MCF 10A (cell line): Measurements from ENCODE around the gene TKT. TPM values are rescaled to one million over a fixed set of nuclear protein-coding genes. Genes with fewer than 3 reads are reported as not detected.

Experiments used
- BruUV-seq: library from RNA; stranded (reverse); fragments of 400-500 nt; replicated peaks from 2 replicates; lab custom pipeline; 2021; lab: Mats Ljungman, UMichigan
- CTCF ChIA-PET: fragments of 300-600 bp; sonication (Branson Sonifier 250); formaldehyde crosslinking; extraction: SDS; loops from one replicate; lab custom pipeline; 2021; ENCODE audit warnings: antibody characterized with exemption, inconsistent platforms; lab: Yijun Ruan, JAX
- POLR2A ChIA-PET: fragments of 300-600, 350-650 bp; sonication (Branson Sonifier 250); formaldehyde crosslinking; extraction: SDS; loops from one replicate; lab custom pipeline; 2020; ENCODE audit warnings: antibody characterized with exemption, inconsistent platforms; lab: Yijun Ruan, JAX
- DNase-seq: peaks from one replicate; pipeline ENCODE4 v3.0.0-alpha.2; 2018; ENCODE audit not compliant: unreplicated experiment
- H3K27ac Mint-ChIP-seq: one replicate; pipeline ENCODE4 v1.8.0; 2022; ENCODE audit warnings: mild to moderate bottlenecking, low read depth, mixed read lengths; ENCODE audit not compliant: unreplicated experiment
- H3K27me3 Mint-ChIP-seq: one replicate; pipeline ENCODE4 v1.8.0; 2022; ENCODE audit warnings: mixed read lengths; ENCODE audit not compliant: insufficient read depth, unreplicated experiment
- H3K36me3 Mint-ChIP-seq: one replicate; pipeline ENCODE4 v1.8.0; 2022; ENCODE audit warnings: mild to moderate bottlenecking, moderate library complexity, mixed read lengths; ENCODE audit not compliant: insufficient read depth, unreplicated experiment
- H3K4me1 Mint-ChIP-seq: one replicate; pipeline ENCODE4 v1.8.0; 2022; ENCODE audit warnings: mixed read lengths; ENCODE audit not compliant: insufficient read depth, unreplicated experiment
- H3K4me3 Mint-ChIP-seq: one replicate; pipeline ENCODE4 v1.8.0; 2022; ENCODE audit warnings: mild to moderate bottlenecking, moderate library complexity, mixed read lengths; ENCODE audit not compliant: unreplicated experiment
- H3K9me3 Mint-ChIP-seq: one replicate; pipeline ENCODE4 v1.8.0; 2022; ENCODE audit warnings: mixed read lengths; ENCODE audit not compliant: unreplicated experiment
- intact Hi-C: fragments of 100-400 bp; cut with micrococcal nuclease; formaldehyde crosslinking; loops from 2 replicates; pipeline ENCODE4 v1.14.1; 2022
- total RNA-seq: library from RNA; stranded (reverse); gene quantifications from 2 replicates; pipeline ENCODE4 v1.2.3, GENCODE V29; 2022
- TF ChIP-seq, protein P1 (sequence below): fragments of 200-600 bp; IDR thresholded peaks from one replicate; pipeline ENCODE4 v1.8.0; 2022; ENCODE audit warnings: antibody characterized with exemption, mild to moderate bottlenecking; ENCODE audit not compliant: unreplicated experiment

The TKT gene
- total RNA-seq, 1 experiment from 2014 or later, result 326 TPM

- POLR2A ChIA-PET, result no interaction called here
- no peaks in the 10 kb centered on the region for H3K4me1 Mint-ChIP-seq
- CTCF ChIA-PET, result interaction anchor here (0.6 to 0.8 kb wide), 2 partner anchors 10 to 51 kb away, joined by 3 to 5 read pairs; no protein-coding TSS in a partner anchor
- H3K4me3 Mint-ChIP-seq, result no peak overlapping the region
- H3K36me3 Mint-ChIP-seq, result peaks cover 39% of the 10 kb centered on the region
- BruUV-seq, result no TSS peak
- intact Hi-C loops, result no loop called here
- no peaks in the 10 kb centered on the region for H3K9me3 Mint-ChIP-seq
- no peak overlapping the region for H3K27ac Mint-ChIP-seq
- TF ChIP-seq, protein P1, sequence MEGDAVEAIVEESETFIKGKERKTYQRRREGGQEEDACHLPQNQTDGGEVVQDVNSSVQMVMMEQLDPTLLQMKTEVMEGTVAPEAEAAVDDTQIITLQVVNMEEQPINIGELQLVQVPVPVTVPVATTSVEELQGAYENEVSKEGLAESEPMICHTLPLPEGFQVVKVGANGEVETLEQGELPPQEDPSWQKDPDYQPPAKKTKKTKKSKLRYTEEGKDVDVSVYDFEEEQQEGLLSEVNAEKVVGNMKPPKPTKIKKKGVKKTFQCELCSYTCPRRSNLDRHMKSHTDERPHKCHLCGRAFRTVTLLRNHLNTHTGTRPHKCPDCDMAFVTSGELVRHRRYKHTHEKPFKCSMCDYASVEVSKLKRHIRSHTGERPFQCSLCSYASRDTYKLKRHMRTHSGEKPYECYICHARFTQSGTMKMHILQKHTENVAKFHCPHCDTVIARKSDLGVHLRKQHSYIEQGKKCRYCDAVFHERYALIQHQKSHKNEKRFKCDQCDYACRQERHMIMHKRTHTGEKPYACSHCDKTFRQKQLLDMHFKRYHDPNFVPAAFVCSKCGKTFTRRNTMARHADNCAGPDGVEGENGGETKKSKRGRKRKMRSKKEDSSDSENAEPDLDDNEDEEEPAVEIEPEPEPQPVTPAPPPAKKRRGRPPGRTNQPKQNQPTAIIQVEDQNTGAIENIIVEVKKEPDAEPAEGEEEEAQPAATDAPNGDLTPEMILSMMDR, result no peak
- H3K27me3 Mint-ChIP-seq, result no peaks in the 10 kb centered on the region
- no peak for DNase-seq
Observed at GRCh38 chr3:53185761-53186465, 69.9 kb downstream of the TKT start.

DNA sequence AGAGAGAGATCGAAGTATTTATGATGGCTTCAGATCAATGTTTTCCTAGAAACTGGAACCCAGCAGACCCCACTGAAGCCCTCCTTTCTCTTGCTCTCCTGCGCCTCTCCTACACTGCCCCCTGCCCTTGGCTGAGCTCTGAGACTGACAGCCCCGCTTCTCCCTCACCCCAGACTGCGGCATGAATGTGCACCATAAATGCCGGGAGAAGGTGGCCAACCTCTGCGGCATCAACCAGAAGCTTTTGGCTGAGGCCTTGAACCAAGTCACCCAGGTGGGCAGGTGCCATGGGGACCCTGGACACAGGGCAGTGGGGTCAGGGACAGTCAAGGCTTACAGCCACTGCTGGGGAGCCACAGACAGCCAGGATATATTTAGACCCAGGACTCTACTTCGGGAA is 71.1 kb downstream of the TKT start:
- DNase-seq, result no peak
- intact Hi-C loops, result no loop called here
- Mint-ChIP-seq H3K27me3 (no peaks in the 10 kb centered on the region), H3K9me3 (no peaks in the 10 kb centered on the region), H3K4me3 (no peak overlapping the region), H3K4me1 (no peaks in the 10 kb centered on the region), H3K36me3 (peaks cover 41% of the 10 kb centered on the region), H3K27ac (no peak overlapping the region)
- TF ChIP-seq, protein P1, result no peak
- ChIA-PET CTCF (interaction anchor here (0.8 kb wide), 1 partner anchor 11 kb away, joined by 5 read pairs; no protein-coding TSS in a partner anchor), POLR2A (no interaction called here)
- BruUV-seq, result no TSS peak

DNA sequence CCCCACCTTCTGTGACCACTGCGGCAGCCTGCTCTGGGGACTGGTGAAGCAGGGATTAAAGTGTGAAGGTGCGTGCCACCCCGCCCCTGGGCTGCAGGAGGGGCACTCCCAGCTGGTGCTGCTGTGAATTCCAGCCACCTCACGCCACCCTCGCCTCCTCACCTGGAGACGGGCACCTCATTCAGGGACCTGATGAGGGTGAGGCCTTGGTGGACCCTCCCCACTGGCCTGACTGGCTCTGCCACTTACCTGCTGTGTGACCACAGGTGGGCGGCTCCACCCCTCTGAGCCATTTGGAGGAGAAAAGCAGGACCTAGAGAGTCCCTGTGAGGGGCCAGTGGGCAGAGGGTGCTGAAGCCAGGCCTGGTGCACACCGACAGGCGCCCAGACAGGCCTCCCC is 72.3 kb downstream of the TKT start:
- no TSS peak for BruUV-seq
- Mint-ChIP-seq H3K9me3 (no peaks in the 10 kb centered on the region), H3K4me1 (no peaks in the 10 kb centered on the region), H3K4me3 (no peak overlapping the region), H3K27ac (no peak overlapping the region), H3K27me3 (no peaks in the 10 kb centered on the region), H3K36me3 (peaks cover 49% of the 10 kb centered on the region)
- TF ChIP-seq, protein P1, result no peak
- DNase-seq, result no peak
- ChIA-PET POLR2A (no interaction called here), CTCF (interaction anchor here (0.6 to 1.7 kb wide), 3 partner anchors 13 to 477 kb away, joined by 3 to 5 read pairs (median 3); no protein-coding TSS in a partner anchor)
- intact Hi-C loops, result no loop called here

DNA sequence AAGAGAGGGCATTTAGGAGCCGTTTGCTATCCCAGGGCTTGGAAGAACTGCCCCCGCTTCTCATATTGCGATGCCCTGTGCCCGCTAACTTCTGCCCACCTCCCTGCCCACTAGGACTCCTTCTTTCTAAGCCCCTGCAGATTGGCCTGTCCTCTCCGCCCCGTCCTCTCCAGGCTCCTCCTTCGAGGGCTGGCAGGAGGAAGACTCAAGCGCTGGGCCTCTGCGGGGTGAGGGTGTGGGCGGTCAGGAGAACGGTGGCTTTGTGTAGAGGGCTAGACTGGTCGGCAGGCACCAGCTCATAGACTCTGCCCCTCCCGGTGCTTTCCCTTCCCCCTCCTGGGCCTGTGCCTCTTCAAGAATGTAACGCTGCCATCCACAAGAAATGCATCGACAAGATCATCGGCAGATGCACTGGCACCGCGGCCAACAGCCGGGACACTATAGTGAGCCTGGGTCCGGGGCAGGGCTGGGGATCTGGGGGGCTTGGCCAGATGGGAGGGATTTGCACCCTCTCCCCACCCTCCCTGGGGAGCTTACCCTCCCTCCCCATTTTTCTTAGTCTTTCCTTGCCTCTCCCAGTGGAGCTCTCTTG is 73.0 kb downstream of the TKT start:
- Mint-ChIP-seq H3K27me3 (no peaks in the 10 kb centered on the region), H3K27ac (no peak overlapping the region), H3K36me3 (peaks cover 49% of the 10 kb centered on the region), H3K9me3 (no peaks in the 10 kb centered on the region), H3K4me1 (no peaks in the 10 kb centered on the region), H3K4me3 (no peak overlapping the region)
- intact Hi-C loops, result no loop called here
- no TSS peak for BruUV-seq
- TF ChIP-seq, protein P1, result no peak
- DNase-seq, result no peak
- CTCF ChIA-PET, result interaction anchor here (0.6 to 1.7 kb wide), 3 partner anchors 14 to 477 kb away, joined by 3 to 5 read pairs (median 3); no protein-coding TSS in a partner anchor
- POLR2A ChIA-PET, result no interaction called here
